NOMO-1 treated with dmso at 0.1 percent for 144 hours (cell line): ENCODE data around the gene IGSF9.

Source experiments
- DNase-seq: peaks from one replicate; lab custom pipeline; 2025; ENCODE audit not compliant: unreplicated experiment; lab: John Stamatoyannopoulos, UW

The IGSF9 gene, protein sequence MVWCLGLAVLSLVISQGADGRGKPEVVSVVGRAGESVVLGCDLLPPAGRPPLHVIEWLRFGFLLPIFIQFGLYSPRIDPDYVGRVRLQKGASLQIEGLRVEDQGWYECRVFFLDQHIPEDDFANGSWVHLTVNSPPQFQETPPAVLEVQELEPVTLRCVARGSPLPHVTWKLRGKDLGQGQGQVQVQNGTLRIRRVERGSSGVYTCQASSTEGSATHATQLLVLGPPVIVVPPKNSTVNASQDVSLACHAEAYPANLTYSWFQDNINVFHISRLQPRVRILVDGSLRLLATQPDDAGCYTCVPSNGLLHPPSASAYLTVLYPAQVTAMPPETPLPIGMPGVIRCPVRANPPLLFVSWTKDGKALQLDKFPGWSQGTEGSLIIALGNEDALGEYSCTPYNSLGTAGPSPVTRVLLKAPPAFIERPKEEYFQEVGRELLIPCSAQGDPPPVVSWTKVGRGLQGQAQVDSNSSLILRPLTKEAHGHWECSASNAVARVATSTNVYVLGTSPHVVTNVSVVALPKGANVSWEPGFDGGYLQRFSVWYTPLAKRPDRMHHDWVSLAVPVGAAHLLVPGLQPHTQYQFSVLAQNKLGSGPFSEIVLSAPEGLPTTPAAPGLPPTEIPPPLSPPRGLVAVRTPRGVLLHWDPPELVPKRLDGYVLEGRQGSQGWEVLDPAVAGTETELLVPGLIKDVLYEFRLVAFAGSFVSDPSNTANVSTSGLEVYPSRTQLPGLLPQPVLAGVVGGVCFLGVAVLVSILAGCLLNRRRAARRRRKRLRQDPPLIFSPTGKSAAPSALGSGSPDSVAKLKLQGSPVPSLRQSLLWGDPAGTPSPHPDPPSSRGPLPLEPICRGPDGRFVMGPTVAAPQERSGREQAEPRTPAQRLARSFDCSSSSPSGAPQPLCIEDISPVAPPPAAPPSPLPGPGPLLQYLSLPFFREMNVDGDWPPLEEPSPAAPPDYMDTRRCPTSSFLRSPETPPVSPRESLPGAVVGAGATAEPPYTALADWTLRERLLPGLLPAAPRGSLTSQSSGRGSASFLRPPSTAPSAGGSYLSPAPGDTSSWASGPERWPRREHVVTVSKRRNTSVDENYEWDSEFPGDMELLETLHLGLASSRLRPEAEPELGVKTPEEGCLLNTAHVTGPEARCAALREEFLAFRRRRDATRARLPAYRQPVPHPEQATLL

DNA sequence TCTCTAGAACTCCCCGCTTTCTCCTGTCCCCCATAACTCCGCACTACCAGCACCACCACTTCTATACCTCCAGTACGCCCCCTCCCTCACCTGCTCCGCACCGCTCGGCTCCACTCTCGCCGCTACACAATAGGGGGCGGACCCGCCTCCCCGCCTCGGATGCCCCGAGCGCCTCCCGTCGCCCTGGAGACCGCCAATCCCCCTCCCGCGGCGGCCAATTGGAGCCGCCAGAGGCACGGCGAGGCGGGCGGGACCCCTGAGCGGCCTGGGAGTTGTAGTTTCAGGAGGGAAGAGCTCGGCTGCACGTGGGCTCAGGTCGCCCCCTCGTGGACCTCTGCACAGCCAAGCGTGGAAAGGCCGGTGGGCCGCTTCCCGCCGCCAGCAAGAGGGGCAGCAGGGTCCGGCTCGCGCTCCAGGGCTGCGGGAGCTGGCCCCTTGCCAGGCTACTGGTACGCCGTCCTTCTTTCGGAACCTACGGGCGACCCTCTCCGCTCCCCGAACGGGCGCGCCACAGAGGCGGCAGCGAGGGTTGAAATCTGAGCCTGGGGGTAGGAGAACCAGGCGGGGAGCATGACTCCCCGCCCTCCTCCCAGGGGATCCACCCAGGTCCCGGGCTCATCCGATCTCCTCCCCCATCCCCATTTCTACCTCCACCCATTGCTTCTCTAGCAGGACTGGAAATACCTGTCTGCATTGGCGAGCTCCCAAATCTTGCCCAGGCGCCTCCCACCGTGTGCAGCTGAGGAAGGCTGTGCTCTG lies at the start of gene IGSF9:
Gene IGSF9, minus strand, starts transcription at position 131 of the 759 bp plus-strand sequence. CDS start 2,159 bp downstream, outside the sequence.
- peak; percentile 16 for DNase-seq

DNA sequence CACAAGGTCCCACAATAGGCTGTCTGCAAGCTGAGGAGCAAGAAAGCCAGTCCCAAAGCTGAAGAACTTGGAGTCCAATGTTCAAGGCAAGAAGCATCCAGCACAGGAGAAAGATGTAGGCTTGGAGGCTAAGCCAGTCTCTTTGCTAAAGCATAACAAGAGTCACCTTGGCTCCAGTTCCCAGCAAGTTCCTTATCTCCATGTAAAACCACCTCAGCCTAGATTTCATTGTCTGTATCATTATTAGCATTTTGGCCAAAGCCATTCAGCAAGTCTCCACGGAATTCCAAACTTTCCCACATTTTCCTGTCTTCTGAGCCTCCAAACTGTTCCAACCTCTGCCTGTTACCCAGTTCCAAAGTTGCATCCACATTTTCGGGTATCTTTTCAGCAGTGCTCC lies 49.5 kb upstream of the IGSF9 start:
- no peak for DNase-seq

DNA sequence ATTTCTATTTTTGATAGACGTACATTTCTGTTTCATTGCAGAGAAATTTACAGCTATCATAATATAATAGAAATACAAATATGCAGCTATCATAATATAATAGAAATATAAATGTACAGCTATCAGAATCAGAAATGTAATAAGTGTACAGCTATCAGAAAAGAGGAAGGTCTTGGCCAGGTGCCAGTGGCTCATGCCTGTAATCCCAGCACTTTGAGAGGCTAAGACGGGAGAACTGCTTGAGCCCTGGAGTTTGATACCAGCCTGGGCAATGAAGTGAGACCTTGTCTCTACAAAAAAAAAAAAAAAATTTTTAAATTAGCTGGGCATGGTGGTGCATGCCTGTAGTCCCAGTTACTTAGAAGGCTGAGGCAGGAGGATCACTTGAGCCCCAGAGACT lies 48.5 kb upstream of the IGSF9 start:
- DNase-seq: no peak

DNA sequence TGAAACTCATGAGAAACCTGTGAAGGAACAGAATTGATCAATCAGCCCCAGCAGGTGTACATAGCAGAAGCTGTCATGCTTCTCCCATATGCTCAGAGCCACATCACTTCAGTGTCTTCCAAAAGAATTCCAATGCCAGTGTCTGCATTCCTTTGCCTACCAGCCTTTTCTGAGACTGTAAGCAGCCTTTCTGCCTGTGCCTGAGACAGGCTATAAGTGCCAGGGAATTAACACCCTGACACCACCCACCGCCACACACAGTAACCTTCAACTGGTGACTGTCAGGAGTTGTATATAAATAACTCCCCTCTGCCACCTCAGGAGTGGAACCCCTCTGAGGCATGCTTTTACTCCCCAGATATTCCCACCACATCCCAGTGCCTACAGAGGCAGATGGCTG lies 46.7 kb upstream of the IGSF9 start:
- DNase-seq: no peak

DNA sequence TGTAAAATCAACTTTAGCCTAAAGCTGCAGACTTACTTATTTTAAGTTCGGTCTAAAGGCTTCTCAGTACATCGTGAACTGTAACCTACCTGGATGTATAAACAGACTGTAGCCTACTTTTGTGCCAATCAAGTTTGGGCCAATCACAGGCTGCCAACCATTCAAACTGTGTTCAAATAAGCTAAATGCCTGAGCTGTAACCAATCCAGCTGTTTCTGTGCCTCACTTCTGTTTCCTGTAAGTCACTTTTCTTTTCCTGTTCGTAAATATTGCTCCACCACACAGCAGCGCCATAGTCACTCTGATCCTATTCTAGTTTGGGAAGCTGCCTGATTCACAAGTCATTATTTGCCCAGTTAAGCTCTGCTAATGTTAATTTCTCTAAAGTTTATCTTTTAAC lies 46.1 kb upstream of the IGSF9 start:
- peak; percentile 66 for DNase-seq

DNA sequence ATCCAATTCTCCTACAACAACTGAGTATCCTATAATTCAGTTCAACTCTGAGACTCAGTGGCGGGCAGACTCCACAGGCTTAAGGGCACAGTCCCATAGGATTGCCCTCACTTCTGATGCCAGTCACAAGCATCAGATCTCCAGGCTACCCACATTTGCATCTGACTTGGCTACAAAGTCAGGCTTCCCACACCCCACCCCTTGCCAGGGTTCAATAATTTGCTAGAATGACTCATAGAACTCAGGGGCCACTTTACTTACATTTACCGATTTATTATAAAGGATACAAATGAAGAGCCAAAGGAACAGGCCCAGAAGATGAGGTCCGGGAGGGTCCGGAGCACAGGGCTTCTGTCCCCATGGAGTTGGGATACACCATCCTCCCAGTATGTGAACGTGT lies 44.6 kb upstream of the IGSF9 start:
- no peak for DNase-seq

DNA sequence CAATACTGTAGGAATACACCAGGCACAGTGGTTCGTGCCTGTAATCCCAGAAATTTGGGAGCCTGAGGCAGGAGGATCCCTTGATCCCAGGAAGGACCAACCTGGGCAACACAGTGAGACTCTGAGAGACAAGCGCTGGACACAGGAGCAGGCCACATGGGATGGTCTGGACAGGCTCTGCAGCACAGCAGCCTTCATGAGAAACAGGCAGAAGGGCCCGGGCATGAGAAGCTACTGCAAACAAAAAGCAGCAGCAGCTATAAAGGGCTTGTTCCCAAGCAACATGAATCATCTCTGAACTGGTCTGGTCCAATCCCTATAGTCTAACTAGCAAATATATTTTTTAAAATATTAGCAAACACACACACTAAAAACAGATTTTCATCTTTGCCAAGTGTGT lies 44.2 kb upstream of the IGSF9 start:
- no peak for DNase-seq

DNA sequence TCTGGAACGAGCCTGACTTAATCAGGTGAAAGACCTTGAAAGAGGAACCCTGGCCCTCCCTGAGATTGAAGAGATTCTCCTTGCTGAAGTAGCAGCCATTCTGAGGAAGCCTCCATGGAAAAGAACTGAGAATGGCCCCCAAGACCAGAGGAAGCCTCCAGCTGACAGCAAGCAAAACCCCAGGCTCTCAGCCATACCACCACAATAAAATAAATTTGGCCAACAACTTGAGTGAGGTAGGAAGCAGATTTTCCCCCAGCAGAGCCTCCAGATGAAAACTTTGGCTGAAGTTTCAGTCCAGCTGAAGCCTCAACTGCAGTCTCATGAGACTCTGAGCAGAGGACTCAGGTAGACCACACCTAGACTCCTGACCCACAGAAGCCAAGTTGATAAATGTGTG lies 42.6 kb upstream of the IGSF9 start:
- DNase-seq: no peak

DNA sequence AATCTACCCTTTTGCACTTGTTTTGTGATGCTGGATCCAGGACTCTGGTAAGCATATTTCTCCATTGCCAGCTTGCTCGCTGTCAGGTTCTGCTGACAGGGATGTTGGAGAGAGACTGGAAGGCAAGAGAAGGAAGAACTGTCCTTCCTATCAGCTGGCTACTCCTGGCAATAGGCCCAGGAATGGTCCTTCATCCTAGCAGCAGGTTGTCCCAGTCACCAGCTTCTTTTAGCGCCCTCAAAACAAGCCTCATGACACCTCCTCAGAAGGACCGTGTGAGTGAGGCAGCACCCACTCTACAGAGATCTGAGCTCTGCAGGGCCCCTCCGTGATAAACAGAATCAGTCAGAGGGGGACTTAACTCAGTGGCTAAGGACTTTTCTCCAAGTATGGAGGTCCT lies 41.8 kb upstream of the IGSF9 start:
- DNase-seq: no peak

DNA sequence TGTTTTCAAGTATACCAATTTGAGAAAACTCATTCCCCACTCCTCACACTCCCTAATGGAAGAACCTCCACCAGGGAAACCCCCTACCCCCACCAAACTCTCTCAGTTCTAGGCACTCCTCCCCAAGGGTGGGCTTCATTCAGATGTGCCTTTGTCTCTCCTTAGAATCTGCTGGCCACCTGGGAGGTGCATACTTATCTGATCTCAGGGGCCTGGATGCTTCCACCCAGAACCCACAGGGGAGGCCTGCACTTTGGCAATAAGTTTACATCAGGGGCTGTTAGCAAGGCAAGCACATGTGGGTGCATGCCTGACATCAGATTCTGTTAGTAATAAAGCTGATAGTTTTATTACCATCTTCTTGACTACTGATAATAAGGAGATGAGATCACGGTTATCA lies 41.1 kb upstream of the IGSF9 start:
- DNase-seq: no peak

DNA sequence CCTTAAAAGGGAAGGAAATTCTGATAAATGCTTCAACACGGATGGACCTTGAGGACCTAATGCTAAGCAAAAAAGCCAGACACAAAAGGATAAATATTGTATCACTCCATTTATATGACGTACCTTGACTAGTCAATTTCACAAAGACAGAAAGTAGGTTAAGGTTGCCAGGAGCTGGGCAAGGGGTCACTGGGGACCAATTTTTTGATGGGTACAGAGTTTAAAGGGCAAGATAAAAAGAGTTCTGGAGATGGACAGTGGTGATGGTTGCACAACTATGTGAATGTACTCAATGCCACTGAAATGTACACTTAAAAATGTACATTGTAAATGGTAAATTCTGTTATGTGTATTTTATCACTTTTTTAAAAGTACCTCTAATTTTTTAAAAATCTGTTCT lies 40.7 kb upstream of the IGSF9 start:
- no peak for DNase-seq

DNA sequence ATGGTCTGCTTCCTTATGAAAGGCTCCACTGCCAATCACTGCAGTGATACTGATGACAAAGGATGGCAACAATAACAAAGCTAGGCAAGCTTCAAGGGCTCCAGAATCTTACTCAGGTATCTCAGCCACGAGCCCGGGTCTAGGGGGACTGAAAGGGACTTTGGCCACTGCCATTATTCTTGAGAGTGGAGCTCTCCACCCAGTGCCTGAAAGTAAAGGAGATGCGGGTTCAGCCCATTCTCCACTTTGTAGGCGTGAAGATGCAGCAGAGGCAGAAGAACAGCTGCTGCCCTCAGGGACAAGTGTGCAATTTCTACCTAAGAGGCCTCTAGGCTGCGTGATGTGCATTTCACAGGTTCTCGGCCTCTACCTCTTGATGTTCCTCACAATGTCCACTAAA lies 40.1 kb upstream of the IGSF9 start:
- DNase-seq: no peak

DNA sequence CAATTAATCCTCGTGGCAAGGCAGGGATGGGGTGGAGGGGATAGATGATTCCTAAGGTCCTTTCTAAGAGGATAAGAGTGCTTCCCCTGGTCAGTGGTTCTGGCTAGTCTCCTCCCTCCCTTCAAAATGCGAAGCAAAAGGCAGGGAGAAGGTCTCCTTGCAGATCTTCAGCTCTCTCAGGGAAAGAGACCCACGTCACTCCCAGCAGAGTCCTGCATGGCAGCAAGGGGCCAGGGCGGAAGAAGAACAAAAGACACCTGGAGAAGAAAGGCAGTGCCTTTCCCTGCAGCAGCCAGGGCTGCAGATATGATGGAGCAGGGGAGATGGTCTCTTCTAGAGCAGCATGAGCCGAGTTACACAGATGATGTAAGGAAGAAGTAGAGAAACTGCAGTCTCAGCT lies 38.3 kb upstream of the IGSF9 start:
- DNase-seq: no peak

DNA sequence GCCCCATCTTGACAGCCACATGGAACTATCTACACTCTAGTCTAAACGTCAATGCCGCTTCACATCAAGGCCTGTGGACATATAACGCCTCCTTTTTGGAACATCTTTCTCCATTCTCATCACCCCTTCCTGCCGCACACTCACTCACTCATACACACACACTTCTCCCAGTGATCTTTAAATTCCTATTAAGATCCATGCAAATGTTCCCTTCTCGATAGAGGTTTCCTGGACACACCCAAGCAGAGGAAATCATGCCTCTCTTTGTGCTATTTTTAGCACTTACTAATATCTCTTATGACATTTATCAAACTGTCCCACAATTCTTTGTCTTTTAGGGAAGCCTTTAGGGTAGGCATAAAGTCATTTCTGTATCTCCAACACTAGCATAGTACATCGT lies 36.9 kb upstream of the IGSF9 start:
- DNase-seq: no peak

DNA sequence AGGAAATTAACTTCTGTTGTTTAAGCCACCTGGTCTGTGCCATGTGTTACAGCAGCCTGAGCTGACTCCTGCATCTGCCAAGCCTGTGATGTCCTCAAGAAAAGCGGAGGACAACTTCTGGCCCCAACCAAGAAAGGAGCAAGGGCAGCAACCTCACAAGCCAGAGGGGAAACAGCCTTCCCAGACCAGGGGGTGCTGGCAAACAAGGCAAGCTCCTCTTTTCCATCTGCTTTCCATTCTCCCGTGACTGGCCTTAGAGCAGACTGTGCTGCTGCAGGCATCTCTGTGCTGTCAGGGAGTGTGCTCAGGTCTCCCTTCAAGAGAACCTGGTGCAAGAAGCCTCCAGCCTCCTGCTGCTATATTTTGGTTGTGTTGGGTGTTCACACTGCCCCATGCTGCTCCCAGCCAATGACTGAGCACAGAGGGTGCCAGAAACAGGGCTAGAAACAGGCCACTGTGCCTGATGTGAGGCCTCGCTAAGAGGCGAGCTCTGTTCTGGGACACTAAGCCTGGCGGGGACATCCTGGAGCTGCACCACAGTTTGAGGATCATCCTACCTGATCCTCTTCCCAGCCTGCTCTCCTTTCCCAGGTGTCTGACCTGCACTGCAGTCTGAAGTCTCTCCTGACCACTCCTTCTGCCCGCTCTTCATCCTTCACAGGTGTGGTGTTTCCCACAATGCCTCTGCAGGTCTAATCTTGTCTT lies 36.1 kb upstream of the IGSF9 start:
- DNase-seq: no peak

DNA sequence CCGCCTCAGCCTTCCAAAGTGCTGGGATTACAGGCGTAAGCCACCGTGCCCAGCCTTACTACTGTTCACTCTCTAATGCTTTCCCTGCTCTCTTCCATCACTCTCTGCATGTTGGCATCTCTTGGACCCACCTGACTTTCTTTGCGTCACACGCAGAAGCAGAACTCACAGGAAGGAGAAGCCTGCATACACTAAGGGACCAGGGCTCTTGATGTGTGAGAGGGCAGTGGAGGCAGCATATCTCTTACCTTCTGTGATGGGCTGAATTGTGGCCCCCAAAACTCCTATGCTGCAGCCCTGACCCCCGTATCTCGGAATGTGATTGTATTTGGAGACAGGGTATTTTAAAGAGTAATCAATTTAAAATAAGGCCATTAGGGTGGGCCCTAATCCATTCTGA lies 35.4 kb upstream of the IGSF9 start:
- DNase-seq: no peak

DNA sequence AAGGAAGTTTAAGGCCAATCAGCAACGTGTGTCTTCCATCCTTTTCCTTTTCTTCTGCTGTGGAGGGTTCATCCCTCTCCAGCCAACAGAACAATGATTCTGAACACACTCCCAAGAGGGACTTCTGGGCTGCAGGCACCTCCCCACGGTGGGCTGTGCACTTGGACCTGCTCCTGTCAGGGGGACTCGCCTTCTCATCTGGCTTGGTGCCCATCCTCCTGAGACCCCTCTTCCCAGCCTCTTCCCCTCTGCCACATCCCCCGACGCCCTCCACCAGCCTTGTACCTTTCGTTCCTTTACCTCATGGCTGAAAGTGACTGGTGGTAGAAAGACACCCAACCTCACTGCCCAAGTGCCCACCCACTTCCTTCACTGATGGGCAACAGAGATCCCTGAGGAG lies 34.7 kb upstream of the IGSF9 start:
- no peak for DNase-seq

DNA sequence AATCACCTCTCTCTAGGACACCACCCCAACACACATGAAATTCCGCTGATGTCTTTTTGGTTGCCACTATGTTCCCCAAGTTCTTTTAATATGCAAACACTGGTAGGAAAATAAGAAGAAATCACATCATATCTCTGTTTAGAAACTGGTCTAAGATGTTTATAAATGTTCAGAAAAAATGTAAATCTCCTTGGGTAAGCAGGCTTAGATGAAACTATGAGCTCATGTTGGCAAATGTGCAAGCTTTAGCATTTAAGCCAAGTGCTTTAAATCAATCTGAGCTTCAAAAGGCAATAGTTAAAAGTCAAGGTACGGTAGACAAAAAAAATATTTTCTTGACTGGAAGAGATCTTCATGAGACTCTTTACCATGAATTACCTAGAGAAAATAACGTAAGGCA lies 33.8 kb upstream of the IGSF9 start:
- no peak for DNase-seq

DNA sequence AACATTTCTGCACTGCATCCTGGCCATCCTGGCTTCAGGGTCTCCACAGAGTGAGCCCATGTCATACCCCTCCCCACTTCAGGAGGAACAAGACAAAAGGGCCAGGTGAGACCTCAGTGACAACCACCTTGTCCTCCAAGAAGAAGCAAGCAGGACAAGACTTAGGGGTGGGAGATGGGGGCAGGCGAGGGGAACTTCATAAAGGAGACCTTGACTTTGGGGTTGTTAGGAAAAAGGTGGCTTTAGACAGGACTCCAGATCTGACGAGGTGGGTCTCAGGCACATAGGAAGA lies 32.6 kb upstream of the IGSF9 start:
- no peak for DNase-seq

DNA sequence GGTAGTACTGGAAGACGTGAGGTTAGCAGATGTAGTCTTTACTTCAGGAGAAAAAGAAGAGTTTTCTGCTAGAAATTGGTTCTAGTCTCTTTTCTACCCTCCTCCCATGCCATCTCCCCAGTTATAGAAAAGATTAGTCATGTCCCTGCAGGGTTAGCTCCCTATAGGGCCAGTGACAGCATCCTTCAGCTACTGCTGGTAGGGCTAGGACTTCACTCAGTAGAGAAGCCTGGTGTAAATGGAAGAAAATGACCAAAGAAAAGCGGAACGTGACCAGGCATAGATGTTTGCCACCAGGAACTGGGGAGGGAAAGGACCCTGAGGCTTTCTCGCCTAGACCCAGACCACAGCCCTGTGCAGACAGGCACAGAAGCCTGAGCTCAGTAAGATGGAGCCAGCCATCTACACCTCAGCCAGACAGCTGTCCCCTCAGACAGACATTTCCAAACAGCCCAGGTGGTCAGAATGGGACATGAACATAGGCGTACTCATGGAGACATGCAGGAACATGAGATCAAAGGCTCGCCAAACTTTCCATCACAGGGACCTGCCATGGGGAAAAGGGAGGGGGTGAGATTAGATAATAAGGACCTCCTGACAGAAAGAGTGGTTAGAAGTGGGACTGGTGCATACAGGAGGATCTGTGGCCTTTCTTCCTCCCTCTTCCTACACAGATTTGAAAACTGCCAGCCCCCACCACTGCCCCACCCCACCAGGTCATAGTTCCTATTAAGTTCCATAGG lies 32.1 kb upstream of the IGSF9 start:
- no peak for DNase-seq
